Fibroblast of skin of scalp (primary cell): ENCODE data around the gene PGA3.
"Not testable (repeated sequence)": the region's sequence is repeated elsewhere in the genome, so short reads cannot be mapped to it uniquely, and the experiment has no call there.

Experiments
- DNase-seq: peaks from one replicate; pipeline ENCODE4 v3.0.0-alpha.2; 2013

Gene PGA3

GRCh38 chr11:61210629-61211028 is 7.3 kb downstream of the PGA3 start:
- DNase-seq = not testable (repeated sequence)

DNA sequence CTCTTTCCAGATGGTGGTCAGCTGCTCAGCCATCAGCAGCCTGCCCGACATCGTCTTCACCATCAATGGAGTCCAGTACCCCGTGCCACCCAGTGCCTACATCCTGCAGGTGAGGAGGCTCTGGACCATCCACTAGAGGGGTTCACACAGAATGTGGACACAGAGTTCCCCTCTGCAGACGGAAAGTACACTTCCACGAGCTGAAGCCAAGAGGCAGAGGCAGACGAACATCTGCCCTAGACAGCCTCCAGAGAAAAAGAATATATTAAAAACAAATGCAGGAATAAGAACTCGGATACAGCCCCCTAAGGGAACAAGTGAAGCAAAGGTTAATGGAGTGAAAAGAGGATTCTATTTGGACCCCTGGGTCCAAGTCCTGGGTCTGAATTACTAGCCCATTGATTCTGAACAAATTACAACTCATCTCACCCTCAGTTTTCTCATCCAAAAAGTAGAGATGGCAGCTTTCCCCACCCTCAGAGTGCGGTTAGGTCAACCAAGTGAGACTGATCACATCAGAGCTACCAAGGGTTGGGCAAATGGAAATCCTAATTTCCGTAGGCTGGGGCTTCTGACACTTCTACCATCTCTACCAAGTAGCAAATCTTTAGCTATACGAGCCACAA is 8.1 kb downstream of the PGA3 start:
- not testable (repeated sequence) for DNase-seq

GRCh38 chr11:61212202-61212601 is 8.9 kb downstream of the PGA3 start:
- not testable (repeated sequence) for DNase-seq

DNA sequence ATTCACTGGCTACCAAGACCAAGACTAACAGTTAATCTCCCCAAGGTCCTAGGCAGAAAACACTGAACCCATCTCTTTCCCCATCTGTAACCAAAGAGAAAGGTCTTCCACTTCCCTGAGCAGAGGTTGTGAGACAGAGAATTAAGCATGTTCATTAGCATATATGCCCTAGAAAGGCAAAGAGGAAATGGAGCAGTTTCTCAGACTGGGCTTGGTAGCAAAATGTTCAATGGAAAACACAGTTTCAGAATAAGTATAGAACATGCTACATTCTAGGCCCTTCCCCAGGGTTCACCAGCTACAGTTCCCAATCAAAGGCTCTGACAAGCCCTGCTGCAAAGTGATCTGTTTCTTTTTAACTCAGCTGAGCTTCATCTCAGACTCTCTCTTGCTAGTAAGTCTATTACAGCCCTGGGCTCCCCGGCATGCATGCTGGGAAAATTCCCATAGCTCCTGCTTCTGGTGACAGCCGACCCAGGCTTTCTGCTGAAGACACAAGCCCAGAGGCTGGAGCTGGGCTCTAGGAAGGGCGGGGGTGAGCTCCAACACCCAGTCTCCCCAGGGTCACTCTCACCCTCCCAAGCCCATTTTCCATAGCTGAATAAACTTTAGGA is 10.5 kb downstream of the PGA3 start:
- not testable (repeated sequence) for DNase-seq

DNA sequence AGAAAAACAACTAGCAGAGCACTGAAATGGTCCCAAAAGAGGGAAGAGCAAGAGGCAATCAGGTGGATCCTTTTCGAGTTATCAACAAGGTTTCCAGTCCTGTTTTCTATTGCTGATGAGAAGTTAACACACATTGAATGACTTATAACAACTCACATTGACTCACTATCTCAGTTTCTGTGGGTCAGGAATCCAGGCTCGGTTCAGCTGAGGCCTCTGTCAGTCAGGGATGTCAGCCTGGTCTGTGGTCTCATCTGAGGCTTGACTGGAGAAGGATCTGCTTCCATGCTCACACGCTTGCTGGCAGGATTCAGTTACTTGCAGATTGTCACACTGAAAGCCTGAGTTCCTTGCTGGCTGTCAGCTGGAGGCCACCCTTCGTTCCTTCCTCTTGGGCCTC is 15.0 kb downstream of the PGA3 start:
- not testable (repeated sequence) for DNase-seq

DNA sequence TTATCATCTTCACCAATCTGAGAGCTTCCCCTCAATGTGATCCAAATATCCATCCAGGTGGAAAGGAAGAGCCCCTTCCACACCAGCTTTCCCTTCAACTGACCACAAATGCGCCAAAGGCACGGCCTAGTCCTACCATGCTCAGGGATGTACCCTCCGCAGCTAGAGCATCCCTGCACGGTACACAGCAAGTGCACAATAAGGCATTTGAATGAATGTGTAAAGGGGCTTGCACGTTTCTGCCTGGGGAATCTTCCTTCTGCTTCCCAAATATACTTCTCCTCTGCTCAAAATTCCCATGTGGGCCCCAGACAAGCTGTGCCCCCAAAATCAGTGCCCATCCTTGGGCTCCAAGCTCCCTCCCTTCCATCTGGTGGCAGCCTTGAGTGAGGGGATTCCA is 15.7 kb downstream of the PGA3 start:
- not testable (repeated sequence) for DNase-seq

- not testable (repeated sequence) for DNase-seq
These were observed 18.7 kb downstream of the PGA3 start, which contains the start of gene PGA4 for GRCh38 chr11:61222047-61222446. TSS of gene PGA4 (plus strand) at chr11:61222347. CDS start at chr11:61222401, 54 bp downstream.

DNA sequence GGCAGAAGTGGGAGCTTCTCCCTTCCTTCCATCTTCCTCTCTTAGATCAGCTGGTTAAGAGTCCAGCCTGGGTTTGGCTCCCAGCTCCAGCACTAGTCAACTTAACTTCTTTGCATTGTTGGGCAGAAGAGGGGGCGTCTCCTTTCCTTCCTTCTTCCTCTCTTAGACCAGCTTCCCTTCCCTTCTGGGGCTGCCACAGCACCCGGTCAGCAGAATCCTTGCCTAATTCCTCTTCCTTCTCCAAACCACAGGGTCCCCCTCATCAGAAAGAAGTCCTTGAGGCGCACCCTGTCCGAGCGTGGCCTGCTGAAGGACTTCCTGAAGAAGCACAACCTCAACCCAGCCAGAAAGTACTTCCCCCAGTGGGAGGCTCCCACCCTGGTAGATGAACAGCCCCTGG is 19.4 kb downstream of the PGA3 start:
- not testable (repeated sequence) for DNase-seq

DNA sequence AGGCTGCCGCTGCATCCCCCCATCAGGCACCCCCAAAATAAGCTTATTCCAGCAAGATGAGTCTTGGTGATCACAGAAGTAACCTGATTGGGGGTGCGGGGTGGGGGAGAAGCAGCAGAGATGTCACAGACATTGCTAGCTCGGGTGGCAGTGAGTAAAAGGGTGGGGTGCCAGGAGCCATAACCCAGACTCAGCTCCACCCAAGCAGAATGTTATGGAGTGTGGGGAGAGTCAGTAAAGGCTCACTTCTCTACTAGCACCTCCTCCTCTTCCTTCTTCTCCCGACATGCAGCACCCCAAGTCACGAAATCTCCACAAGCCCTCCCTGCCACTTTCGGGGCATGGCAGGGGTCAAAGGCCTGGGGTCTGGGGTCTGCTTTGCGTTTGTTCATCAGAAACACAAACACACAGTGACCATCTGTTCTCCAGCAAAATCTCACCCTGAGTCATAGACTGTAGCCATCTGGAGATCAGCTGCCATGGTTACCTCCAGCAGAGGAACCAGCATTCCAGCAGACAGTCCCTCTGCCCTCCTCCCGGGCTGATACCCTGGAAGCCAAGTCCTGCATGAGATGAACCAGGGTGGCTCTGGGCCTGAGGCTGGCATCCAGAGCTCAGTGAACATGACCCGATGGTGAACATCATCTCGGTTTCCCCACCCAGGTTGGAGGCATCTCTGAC is 23.3 kb downstream of the PGA3 start:
- DNase-seq = not testable (repeated sequence)

- DNase-seq = not testable (repeated sequence)
These were observed 26.1 kb downstream of the PGA3 start for GRCh38 chr11:61229458-61229857.

DNA sequence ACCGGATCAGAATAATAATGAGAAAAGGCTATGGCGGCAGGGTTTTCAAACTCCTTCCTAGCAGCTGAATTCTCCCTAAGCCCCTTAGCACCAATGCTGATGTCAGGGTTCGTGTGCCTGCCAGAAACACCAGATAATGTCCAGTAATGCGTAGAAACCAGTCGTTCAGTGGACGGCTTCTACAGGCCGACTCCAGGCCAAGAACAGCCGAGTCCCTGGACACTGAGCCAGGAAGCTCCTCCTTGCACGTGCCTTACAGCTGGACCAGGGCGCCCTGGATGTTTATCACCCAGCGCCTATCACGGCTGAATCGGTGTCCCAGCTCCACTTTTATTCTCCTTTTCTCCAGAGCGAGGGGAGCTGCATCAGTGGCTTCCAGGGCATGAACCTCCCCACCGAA is 27.7 kb downstream of the PGA3 start:
- DNase-seq = not testable (repeated sequence)

GRCh38 chr11:61231585-61231984 is 28.3 kb downstream of the PGA3 start:
- DNase-seq = not testable (repeated sequence)

- not testable (repeated sequence) for DNase-seq
These were observed 29.3 kb downstream of the PGA3 start for GRCh38 chr11:61232548-61233145.

DNA sequence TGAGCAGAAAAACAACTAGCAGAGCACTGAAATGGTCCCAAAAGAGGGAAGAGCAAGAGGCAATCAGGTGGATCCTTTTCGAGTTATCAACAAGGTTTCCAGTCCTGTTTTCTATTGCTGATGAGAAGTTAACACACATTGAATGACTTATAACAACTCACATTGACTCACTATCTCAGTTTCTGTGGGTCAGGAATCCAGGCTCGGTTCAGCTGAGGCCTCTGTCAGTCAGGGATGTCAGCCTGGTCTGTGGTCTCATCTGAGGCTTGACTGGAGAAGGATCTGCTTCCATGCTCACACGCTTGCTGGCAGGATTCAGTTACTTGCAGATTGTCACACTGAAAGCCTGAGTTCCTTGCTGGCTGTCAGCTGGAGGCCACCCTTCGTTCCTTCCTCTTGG is 33.8 kb downstream of the PGA3 start:
- not testable (repeated sequence) for DNase-seq

- not testable (repeated sequence) for DNase-seq
These were observed 37.0 kb downstream of the PGA3 start for GRCh38 chr11:61240288-61240687.

DNA sequence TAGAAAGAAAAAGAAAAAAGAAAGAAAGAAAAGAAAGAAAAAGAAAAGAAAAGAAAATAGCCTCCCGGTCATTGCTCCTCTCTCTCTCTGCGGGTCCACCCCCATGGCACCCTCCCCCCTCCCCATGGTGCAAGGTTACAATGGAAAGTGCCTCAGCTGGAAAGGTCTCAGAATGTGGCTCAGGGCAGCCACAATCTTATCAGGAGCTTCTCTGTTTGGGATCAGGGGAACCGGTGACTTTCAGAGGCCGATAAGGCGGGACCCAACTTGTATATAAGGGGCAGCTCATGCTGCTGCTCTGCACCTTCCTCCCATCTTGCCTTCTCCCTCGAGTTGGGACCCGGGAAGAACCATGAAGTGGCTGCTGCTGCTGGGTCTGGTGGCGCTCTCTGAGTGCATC is 37.6 kb downstream of the PGA3 start, which contains the start of gene PGA5:
Gene PGA5 (plus strand): TSS at position 301 of the 400 bp plus-strand sequence. CDS start 52 bp downstream, at position 353.
- DNase-seq = not testable (repeated sequence)

DNA sequence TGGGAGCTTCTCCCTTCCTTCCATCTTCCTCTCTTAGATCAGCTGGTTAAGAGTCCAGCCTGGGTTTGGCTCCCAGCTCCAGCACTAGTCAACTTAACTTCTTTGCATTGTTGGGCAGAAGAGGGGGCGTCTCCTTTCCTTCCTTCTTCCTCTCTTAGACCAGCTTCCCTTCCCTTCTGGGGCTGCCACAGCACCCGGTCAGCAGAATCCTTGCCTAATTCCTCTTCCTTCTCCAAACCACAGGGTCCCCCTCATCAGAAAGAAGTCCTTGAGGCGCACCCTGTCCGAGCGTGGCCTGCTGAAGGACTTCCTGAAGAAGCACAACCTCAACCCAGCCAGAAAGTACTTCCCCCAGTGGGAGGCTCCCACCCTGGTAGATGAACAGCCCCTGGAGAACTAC is 38.2 kb downstream of the PGA3 start:
- DNase-seq = not testable (repeated sequence)

- not testable (repeated sequence) for DNase-seq
These were observed 42.1 kb downstream of the PGA3 start for GRCh38 chr11:61245284-61245964.

DNA sequence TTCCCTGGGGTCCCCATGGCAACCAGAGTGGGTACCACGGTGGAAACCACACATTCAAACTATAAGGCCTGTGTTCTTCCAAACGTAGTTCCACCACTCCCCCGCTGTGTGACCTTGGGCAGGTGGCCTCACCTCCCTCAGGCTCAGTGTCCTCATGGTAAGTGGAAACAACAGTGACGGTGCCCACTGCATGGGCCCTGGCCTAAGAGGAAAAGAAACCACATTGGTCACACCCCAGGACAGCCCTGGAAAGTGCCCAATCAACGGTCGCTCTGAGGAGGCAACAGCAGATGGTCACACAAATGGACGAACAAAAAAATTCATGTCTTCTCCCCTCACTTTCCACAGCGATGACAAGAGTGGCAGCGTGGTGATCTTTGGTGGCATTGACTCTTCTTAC is 44.8 kb downstream of the PGA3 start:
- not testable (repeated sequence) for DNase-seq

DNA sequence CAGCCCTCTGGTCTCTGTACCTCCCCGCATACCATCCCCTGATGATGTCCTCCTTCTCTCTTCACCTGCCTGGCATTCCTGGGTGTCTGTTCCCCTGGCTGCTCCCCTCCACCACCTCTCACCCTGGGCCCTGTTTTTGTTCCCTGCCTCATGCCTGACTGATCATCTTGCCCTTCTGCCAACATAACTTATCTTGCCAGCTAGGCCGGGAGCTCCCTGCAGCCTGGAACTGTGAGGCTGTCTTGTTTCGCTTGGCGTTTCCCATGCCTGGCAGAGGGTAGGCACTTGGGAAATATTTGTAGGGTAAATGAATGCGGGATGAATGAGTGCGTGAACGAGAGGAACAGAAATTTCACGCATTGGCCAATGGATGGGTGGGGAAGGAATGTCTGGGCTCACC is 45.9 kb downstream of the PGA3 start:
- DNase-seq = not testable (repeated sequence)

DNA sequence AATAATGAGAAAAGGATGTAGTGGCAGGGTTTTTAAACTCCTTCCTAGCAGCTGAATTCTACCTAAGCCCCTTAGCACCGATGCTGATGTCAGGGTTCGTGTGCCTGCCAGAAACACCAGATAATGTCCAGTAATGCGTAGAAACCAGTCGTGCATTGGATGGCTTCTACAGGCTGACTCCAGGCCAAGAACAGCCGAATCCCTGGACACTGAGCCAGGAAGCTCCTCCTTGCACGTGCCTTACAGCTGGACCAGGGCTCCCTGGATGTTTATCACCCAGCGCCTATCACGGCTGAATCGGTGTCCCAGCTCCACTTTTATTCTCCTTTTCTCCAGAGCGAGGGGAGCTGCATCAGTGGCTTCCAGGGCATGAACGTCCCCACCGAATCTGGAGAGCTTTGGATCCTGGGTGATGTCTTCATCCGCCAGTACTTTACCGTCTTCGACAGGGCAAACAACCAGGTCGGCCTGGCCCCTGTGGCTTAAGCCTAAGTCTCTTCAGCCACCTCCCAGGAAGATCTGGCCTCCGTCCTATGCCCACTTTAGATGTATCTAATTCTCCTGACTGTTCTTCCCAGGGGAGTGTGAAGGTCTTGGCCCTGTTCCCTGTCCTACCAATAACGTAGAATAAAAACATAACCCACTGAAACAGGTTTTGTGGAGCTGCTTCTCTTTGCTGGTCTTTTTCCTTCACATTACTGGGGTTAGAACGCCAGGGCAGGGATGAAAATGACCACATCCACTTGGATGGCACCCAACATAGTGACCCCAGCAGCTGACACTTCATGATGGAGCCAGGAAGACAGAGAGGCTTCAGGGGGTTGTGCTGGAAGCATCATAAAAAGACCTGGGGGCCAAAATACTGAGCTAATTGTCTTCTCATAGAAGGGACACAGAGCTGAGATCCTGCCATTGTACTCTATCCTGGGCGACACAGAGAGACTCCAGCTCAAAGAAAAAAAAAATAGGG is 47.8 kb downstream of the PGA3 start:
- not testable (repeated sequence) for DNase-seq
